Measurements from ENCODE around the gene NR1I3. TPM values are rescaled to one million over a fixed set of nuclear protein-coding genes. Genes with fewer than 3 reads are reported as not detected.
A peak's percentile ranks its signal among the peaks of the same experiment; 100 is the strongest.

The NR1I3 gene
- total and polyA plus RNA-seq, 2 of the 13 experiments (the other 11 are each of a cell fraction or from before 2014, with no cell fraction given) = 0.62 to 0.95 TPM

DNA sequence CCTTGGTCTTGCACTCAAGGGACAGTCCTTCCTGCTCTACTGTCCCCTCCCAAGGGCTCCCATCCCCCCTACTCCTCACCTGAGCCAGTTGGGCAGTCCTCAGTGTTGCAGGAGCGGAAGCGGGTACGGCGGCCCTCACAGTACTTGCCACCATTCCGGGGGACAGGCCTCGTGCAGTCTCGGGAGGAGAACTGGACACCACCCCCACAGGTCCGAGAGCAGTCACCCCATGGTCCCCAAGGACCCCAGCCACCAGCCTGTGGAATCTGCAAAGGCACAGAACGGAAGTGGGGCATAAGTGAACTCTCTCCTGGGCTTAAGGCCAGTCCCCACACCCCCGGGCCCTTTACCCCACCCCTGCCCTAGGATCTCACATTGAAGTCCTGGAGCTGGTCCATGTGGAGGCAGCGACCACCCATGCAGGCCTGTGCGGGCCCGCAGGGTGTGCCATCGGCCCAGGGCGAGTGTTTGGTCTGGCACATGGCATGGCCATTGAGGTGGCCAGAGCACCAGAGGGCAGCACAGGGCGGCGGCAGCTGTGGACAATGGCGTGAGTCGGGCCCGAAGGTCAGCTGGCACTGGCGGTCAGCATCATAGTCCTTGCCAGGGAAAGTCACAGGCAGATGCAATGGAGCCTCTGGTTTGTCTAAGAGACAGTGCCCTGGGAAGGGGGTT lies 44.3 kb downstream of the NR1I3 start (continued):
- TF ChIP-seq, protein P1, sequence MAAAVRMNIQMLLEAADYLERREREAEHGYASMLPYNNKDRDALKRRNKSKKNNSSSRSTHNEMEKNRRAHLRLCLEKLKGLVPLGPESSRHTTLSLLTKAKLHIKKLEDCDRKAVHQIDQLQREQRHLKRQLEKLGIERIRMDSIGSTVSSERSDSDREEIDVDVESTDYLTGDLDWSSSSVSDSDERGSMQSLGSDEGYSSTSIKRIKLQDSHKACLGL (CRISPR knock-in tag; IDR thresholded peaks at IDR 0.05) = 0 out of 2 replicates have a peak, but pooled peaks have one; percentile 31
- TF ChIP-seq, protein P2, sequence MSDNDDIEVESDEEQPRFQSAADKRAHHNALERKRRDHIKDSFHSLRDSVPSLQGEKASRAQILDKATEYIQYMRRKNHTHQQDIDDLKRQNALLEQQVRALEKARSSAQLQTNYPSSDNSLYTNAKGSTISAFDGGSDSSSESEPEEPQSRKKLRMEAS (IDR thresholded peaks at IDR 0.05) = 0 out of 2 replicates have a peak, but pooled peaks have one; percentile 35
- TF ChIP-seq MYC (CRISPR knock-in tag; IDR thresholded peaks at IDR 0.05; ENCODE audit: borderline replicate concordance) = peak; percentile 52; the same call in 1 of the 2 replicates
- no peak for TF ChIP-seq ZSCAN20 (CRISPR knock-in tag; IDR thresholded peaks at IDR 0.05; ENCODE audit: borderline replicate concordance)
- TF ChIP-seq, protein P3, sequence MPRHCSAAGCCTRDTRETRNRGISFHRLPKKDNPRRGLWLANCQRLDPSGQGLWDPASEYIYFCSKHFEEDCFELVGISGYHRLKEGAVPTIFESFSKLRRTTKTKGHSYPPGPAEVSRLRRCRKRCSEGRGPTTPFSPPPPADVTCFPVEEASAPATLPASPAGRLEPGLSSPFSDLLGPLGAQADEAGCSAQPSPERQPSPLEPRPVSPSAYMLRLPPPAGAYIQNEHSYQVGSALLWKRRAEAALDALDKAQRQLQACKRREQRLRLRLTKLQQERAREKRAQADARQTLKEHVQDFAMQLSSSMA (CRISPR knock-in tag; IDR thresholded peaks at IDR 0.05) = no peak
- TF ChIP-seq YY1 (IDR thresholded peaks at IDR 0.05; ENCODE audit: insufficient read depth, insufficient replicate concordance, low read depth, low read length) = peak; percentile 43
- peak; percentile 96 for TF ChIP-seq HNRNPL (IDR thresholded peaks at IDR 0.05; ENCODE audit: low read depth, low read length)
- TF ChIP-seq FOXA1 (IDR thresholded peaks at IDR 0.05) = no peak
- 0 out of 2 replicates have a peak, but pooled peaks have one; percentile 14 for TF ChIP-seq FOXA1 (CRISPR knock-in tag; IDR thresholded peaks at IDR 0.05)
- TF ChIP-seq, protein P4, sequence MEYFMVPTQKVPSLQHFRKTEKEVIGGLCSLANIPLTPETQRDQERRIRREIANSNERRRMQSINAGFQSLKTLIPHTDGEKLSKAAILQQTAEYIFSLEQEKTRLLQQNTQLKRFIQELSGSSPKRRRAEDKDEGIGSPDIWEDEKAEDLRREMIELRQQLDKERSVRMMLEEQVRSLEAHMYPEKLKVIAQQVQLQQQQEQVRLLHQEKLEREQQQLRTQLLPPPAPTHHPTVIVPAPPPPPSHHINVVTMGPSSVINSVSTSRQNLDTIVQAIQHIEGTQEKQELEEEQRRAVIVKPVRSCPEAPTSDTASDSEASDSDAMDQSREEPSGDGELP (IDR thresholded peaks at IDR 0.05; ENCODE audit: borderline replicate concordance, low read depth) = peak; percentile 31; the same call in 1 of the 2 replicates
